HEK293 (cell line): ENCODE measurements around the gene STK24.

Experiments used
- BCL11B ChIP-seq: fragments of 450-650 bp; formaldehyde crosslinking; IDR thresholded peaks from 2 replicates; pipeline ENCODE4 v1.5.1; 2016; ENCODE audit warnings: low read depth, missing biosample characterization, missing genetic modification characterization
- KLF16 ChIP-seq: fragments of 450-650 bp; formaldehyde crosslinking; IDR thresholded peaks from 2 replicates; pipeline ENCODE4 v1.5.1; 2017; ENCODE audit warnings: missing biosample characterization, missing genetic modification characterization
- OSR2 ChIP-seq: fragments of 450-650 bp; formaldehyde crosslinking; IDR thresholded peaks from 2 replicates; pipeline ENCODE4 v1.5.1; 2016; ENCODE audit warnings: missing biosample characterization, missing genetic modification characterization
- TCF7L2 ChIP-seq: IDR thresholded peaks from 2 replicates; pipeline ENCODE4 v1.6.1; 2011; ENCODE audit warnings: low read depth, mild to moderate bottlenecking, inconsistent platforms, low read length, moderate library complexity, borderline replicate concordance
- YY2 ChIP-seq: fragments of 450-650 bp; formaldehyde crosslinking; IDR thresholded peaks from 2 replicates; pipeline ENCODE4 v1.5.1; 2016; ENCODE audit warnings: missing biosample characterization, missing genetic modification characterization
- ZBTB7A ChIP-seq: fragments of 450-650 bp; formaldehyde crosslinking; IDR thresholded peaks from 2 replicates; pipeline ENCODE4 v1.5.1; 2016; ENCODE audit warnings: low read depth, missing biosample characterization, missing genetic modification characterization
- ZNF10 ChIP-seq: fragments of 450-650 bp; formaldehyde crosslinking; IDR thresholded peaks from 2 replicates; pipeline ENCODE4 v1.5.1; 2017; ENCODE audit warnings: missing biosample characterization, missing genetic modification characterization
- ZNF155 ChIP-seq: fragments of 450-650 bp; formaldehyde crosslinking; IDR thresholded peaks from 2 replicates; pipeline ENCODE4 v1.5.1; 2016; ENCODE audit warnings: missing biosample characterization, missing genetic modification characterization
- ZNF16 ChIP-seq: fragments of 450-650 bp; formaldehyde crosslinking; IDR thresholded peaks from 2 replicates; pipeline ENCODE4 v1.5.1; 2016; ENCODE audit warnings: low read depth, missing biosample characterization, missing genetic modification characterization
- ZNF184 ChIP-seq: fragments of 450-650 bp; IDR thresholded peaks from 2 replicates; pipeline ENCODE4 v1.5.1; 2018; ENCODE audit warnings: missing biosample characterization, mild to moderate bottlenecking, missing genetic modification characterization
- ZNF211 ChIP-seq: fragments of 450-650 bp; formaldehyde crosslinking; IDR thresholded peaks from 2 replicates; pipeline ENCODE4 v1.5.1; 2016; ENCODE audit warnings: low read depth, missing biosample characterization, missing genetic modification characterization
- ZNF214 ChIP-seq: fragments of 450-650 bp; formaldehyde crosslinking; IDR thresholded peaks from 2 replicates; pipeline ENCODE4 v1.5.1; 2017; ENCODE audit warnings: missing biosample characterization, mild to moderate bottlenecking, missing genetic modification characterization, borderline replicate concordance
- ZNF221 ChIP-seq: fragments of 450-650 bp; formaldehyde crosslinking; IDR thresholded peaks from 2 replicates; pipeline ENCODE4 v1.5.1; 2017; ENCODE audit warnings: missing biosample characterization, missing genetic modification characterization, borderline replicate concordance
- ZNF23 ChIP-seq: fragments of 450-650 bp; formaldehyde crosslinking; IDR thresholded peaks from 2 replicates; pipeline ENCODE4 v1.5.1; 2016; ENCODE audit warnings: missing biosample characterization, missing genetic modification characterization, borderline replicate concordance
- ZNF426 ChIP-seq: fragments of 450-650 bp; formaldehyde crosslinking; IDR thresholded peaks from 2 replicates; pipeline ENCODE4 v1.5.1; 2017; ENCODE audit warnings: missing biosample characterization, missing genetic modification characterization, mild to moderate bottlenecking, inconsistent platforms, moderate library complexity
- ZNF521 ChIP-seq: fragments of 450-650 bp; formaldehyde crosslinking; IDR thresholded peaks from 2 replicates; pipeline ENCODE4 v1.5.1; 2017; ENCODE audit warnings: missing biosample characterization, mild to moderate bottlenecking, missing genetic modification characterization
- ZNF529 ChIP-seq: fragments of 450-650 bp; formaldehyde crosslinking; IDR thresholded peaks from 2 replicates; pipeline ENCODE4 v1.5.1; 2017; ENCODE audit warnings: missing genetic modification characterization, missing biosample characterization; ENCODE audit not compliant: insufficient replicate concordance
- ZNF558 ChIP-seq: fragments of 450-650 bp; formaldehyde crosslinking; IDR thresholded peaks from 2 replicates; pipeline ENCODE4 v1.5.1; 2016; ENCODE audit warnings: missing biosample characterization, missing genetic modification characterization
- ZNF747 ChIP-seq: fragments of 450-650 bp; formaldehyde crosslinking; IDR thresholded peaks from 2 replicates; pipeline ENCODE4 v1.5.1; 2016; ENCODE audit warnings: missing biosample characterization, missing genetic modification characterization
- ZNF785 ChIP-seq: fragments of 450-650 bp; formaldehyde crosslinking; IDR thresholded peaks from 2 replicates; pipeline ENCODE4 v1.5.1; 2016; ENCODE audit warnings: missing biosample characterization, missing genetic modification characterization
- ZNF837 ChIP-seq: fragments of 450-650 bp; formaldehyde crosslinking; IDR thresholded peaks from 2 replicates; pipeline ENCODE4 v1.5.1; 2016; ENCODE audit warnings: missing biosample characterization, missing genetic modification characterization
- TF ChIP-seq, protein P1 (sequence below): fragments of 450-650 bp; formaldehyde crosslinking; IDR thresholded peaks from 2 replicates; pipeline ENCODE4 v1.5.1; 2016; ENCODE audit warnings: missing biosample characterization, missing genetic modification characterization
- TF ChIP-seq, protein P2 (sequence below): fragments of 450-650 bp; formaldehyde crosslinking; IDR thresholded peaks from 2 replicates; pipeline ENCODE4 v1.5.1; 2016; ENCODE audit warnings: missing biosample characterization, missing genetic modification characterization
- TF ChIP-seq, protein P3 (sequence below): sonication (generic); formaldehyde crosslinking; IDR thresholded peaks from 2 replicates; pipeline ENCODE4 v1.8.1; 2022; ENCODE audit warnings: mild to moderate bottlenecking, moderate library complexity, missing genetic modification reagents
- TF ChIP-seq, protein P4 (sequence below): fragments of 450-650 bp; formaldehyde crosslinking; IDR thresholded peaks from 2 replicates; pipeline ENCODE4 v1.5.1; 2016; ENCODE audit warnings: missing biosample characterization, missing genetic modification characterization
- TF ChIP-seq, protein P5 (sequence below): fragments of 450-650 bp; IDR thresholded peaks from 2 replicates; pipeline ENCODE4 v1.5.1; 2018; ENCODE audit warnings: missing biosample characterization, missing genetic modification characterization
- TF ChIP-seq, protein P6 (sequence below): fragments of 450-650 bp; formaldehyde crosslinking; conservative IDR thresholded peaks from 2 replicates; pipeline ENCODE4 v1.5.1; 2016; ENCODE audit warnings: low read depth, missing biosample characterization, missing genetic modification characterization

STK24 gene

DNA sequence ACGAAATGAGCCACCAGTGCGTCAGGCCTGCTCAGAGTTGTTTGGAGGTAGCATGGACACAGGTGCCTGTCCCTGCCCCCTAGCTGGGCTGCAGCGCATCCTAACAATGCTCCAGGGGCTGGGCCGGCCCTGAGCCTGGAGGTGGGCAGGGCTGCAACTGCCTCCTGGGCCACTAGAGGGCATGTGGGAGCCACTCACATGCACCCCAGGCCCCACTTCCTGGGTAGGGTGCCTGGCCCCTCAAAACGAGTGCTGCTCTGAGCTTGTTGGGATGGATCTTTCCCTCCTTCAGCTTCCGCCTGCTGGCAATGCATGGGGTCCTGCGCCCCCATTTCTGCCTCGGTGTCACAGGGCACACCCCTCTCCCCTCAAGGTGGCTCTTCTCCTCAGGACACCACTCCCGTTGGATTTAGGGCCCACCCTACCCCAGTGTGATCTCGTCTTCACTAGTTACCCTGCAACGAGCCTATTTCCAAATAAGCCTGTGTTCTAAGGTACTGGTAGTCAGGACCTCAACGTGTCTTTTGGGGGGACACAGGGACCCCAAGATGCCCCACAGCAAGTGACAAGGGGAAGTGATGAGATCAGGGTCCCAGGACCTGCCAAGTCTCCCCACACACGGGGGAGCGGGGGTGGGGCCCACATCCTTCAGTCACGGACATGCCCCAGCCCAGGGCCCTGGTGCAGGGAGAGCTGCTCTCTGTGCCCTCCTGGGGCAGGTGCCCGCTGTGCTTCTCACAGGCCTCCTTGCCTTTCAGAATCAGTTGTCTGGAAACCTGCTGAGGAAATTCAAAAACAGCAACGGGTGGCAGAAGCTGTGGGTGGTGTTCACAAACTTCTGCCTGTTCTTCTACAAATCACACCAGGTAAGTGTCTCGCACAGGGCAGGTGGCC is 131.3 kb downstream of the STK24 start (continued):
- TF ChIP-seq, protein P1, sequence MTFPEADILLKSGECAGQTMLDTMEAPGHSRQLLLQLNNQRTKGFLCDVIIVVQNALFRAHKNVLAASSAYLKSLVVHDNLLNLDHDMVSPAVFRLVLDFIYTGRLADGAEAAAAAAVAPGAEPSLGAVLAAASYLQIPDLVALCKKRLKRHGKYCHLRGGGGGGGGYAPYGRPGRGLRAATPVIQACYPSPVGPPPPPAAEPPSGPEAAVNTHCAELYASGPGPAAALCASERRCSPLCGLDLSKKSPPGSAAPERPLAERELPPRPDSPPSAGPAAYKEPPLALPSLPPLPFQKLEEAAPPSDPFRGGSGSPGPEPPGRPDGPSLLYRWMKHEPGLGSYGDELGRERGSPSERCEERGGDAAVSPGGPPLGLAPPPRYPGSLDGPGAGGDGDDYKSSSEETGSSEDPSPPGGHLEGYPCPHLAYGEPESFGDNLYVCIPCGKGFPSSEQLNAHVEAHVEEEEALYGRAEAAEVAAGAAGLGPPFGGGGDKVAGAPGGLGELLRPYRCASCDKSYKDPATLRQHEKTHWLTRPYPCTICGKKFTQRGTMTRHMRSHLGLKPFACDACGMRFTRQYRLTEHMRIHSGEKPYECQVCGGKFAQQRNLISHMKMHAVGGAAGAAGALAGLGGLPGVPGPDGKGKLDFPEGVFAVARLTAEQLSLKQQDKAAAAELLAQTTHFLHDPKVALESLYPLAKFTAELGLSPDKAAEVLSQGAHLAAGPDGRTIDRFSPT (tag by site-specific recombination) = no peak
- TF ChIP-seq, protein P2, sequence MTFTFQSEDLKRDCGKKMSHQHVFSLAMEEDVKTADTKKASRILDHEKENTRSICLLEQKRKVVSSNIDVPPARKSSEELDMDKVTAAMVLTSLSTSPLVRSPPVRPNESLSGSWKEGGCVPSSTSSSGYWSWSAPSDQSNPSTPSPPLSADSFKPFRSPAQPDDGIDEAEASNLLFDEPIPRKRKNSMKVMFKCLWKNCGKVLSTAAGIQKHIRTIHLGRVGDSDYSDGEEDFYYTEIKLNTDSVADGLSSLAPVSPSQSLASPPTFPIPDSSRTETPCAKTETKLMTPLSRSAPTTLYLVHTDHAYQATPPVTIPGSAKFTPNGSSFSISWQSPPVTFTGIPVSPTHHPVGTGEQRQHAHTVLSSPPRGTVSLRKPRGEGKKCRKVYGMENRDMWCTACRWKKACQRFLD = no peak
- TF ChIP-seq ZNF16 (tag by site-specific recombination) = no peak
- TF ChIP-seq, protein P3, sequence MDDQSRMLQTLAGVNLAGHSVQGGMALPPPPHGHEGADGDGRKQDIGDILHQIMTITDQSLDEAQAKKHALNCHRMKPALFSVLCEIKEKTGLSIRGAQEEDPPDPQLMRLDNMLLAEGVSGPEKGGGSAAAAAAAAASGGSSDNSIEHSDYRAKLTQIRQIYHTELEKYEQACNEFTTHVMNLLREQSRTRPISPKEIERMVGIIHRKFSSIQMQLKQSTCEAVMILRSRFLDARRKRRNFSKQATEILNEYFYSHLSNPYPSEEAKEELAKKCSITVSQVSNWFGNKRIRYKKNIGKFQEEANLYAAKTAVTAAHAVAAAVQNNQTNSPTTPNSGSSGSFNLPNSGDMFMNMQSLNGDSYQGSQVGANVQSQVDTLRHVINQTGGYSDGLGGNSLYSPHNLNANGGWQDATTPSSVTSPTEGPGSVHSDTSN (CRISPR knock-in tag) = no peak
- TF ChIP-seq ZNF521 (tag by site-specific recombination) = no peak
- TF ChIP-seq ZNF184 = no peak
- TF ChIP-seq, protein P4, sequence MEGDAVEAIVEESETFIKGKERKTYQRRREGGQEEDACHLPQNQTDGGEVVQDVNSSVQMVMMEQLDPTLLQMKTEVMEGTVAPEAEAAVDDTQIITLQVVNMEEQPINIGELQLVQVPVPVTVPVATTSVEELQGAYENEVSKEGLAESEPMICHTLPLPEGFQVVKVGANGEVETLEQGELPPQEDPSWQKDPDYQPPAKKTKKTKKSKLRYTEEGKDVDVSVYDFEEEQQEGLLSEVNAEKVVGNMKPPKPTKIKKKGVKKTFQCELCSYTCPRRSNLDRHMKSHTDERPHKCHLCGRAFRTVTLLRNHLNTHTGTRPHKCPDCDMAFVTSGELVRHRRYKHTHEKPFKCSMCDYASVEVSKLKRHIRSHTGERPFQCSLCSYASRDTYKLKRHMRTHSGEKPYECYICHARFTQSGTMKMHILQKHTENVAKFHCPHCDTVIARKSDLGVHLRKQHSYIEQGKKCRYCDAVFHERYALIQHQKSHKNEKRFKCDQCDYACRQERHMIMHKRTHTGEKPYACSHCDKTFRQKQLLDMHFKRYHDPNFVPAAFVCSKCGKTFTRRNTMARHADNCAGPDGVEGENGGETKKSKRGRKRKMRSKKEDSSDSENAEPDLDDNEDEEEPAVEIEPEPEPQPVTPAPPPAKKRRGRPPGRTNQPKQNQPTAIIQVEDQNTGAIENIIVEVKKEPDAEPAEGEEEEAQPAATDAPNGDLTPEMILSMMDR (tag by site-specific recombination) = no peak; the same call in none of the 2 replicates
- TF ChIP-seq BCL11B (tag by site-specific recombination) = no peak
- no peak for TF ChIP-seq ZNF837 (tag by site-specific recombination)
- TF ChIP-seq TCF7L2 = no peak
- no peak for TF ChIP-seq ZNF785 (tag by site-specific recombination)
- no peak for TF ChIP-seq ZBTB7A
- TF ChIP-seq, protein P5, sequence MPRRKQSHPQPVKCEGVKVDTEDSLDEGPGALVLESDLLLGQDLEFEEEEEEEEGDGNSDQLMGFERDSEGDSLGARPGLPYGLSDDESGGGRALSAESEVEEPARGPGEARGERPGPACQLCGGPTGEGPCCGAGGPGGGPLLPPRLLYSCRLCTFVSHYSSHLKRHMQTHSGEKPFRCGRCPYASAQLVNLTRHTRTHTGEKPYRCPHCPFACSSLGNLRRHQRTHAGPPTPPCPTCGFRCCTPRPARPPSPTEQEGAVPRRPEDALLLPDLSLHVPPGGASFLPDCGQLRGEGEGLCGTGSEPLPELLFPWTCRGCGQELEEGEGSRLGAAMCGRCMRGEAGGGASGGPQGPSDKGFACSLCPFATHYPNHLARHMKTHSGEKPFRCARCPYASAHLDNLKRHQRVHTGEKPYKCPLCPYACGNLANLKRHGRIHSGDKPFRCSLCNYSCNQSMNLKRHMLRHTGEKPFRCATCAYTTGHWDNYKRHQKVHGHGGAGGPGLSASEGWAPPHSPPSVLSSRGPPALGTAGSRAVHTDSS = no peak
- TF ChIP-seq ZNF214 (tag by site-specific recombination) = no peak
- no peak for TF ChIP-seq ZNF23 (tag by site-specific recombination)
- TF ChIP-seq ZNF155 (tag by site-specific recombination) = no peak
- TF ChIP-seq ZNF426 = no peak
- TF ChIP-seq ZNF221 (tag by site-specific recombination) = no peak
- TF ChIP-seq, protein P6, sequence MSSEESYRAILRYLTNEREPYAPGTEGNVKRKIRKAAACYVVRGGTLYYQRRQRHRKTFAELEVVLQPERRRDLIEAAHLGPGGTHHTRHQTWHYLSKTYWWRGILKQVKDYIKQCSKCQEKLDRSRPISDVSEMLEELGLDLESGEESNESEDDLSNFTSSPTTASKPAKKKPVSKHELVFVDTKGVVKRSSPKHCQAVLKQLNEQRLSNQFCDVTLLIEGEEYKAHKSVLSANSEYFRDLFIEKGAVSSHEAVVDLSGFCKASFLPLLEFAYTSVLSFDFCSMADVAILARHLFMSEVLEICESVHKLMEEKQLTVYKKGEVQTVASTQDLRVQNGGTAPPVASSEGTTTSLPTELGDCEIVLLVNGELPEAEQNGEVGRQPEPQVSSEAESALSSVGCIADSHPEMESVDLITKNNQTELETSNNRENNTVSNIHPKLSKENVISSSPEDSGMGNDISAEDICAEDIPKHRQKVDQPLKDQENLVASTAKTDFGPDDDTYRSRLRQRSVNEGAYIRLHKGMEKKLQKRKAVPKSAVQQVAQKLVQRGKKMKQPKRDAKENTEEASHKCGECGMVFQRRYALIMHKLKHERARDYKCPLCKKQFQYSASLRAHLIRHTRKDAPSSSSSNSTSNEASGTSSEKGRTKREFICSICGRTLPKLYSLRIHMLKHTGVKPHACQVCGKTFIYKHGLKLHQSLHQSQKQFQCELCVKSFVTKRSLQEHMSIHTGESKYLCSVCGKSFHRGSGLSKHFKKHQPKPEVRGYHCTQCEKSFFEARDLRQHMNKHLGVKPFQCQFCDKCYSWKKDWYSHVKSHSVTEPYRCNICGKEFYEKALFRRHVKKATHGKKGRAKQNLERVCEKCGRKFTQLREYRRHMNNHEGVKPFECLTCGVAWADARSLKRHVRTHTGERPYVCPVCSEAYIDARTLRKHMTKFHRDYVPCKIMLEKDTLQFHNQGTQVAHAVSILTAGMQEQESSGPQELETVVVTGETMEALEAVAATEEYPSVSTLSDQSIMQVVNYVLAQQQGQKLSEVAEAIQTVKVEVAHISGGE (tag by site-specific recombination) = no peak
- TF ChIP-seq ZNF747 (tag by site-specific recombination) = no peak
- TF ChIP-seq KLF16 (tag by site-specific recombination) = no peak
- TF ChIP-seq ZNF10 (tag by site-specific recombination) = no peak
- TF ChIP-seq YY2 = no peak
- TF ChIP-seq ZNF211 = no peak
- TF ChIP-seq ZNF529 (tag by site-specific recombination) = no peak
- no peak for TF ChIP-seq OSR2
- no peak for TF ChIP-seq ZNF558
